Ramos (cell line): Measurements from ENCODE around the gene BPGM.

Experiments
- in situ Hi-C: fragments of 300-500 bp; cut with MboI; formaldehyde crosslinking; loops from one replicate; pipeline ENCODE4 v1.14.3; 2022; ENCODE audit warnings: low sequenced_read_pairs; ENCODE audit not compliant: unreplicated experiment

The BPGM gene

DNA sequence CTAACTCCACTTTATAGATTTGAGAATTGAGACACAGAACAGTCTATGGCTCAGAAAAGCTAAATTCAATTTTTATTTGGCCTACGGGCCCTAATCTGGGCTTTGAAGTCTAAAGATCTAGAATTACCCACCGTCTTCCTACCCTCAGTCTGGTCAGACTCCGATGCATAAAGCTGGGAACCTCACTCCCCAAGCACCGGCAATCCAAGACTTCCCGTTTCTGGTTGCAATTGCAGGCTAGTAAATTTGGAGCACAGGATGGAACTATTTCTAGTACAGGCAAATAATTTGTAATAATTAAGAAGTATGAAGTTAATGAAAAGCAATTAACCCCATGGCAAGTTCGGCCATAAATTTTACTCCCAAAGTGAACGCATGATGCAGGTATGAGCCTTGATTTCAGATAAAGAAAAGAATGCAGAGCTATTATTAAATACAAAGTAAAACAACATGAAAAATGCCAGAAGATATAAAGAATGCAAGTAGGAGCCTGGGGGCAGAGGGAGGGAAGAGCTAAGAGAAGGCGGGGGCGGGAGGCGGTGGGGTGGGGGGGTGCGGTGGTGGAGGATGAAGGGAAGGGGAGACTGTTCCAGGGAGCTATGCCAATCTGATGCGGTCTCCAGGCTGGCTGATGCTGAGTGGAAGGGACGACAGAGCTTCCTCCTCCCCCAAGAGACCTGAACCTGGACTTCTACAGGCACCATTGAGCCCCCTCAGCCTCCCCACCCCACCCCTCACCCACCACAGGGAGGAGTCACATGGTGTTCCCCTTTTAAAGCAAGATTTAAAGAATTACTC lies 45.1 kb downstream of the BPGM start:
- in situ Hi-C loops: no loop called here

DNA sequence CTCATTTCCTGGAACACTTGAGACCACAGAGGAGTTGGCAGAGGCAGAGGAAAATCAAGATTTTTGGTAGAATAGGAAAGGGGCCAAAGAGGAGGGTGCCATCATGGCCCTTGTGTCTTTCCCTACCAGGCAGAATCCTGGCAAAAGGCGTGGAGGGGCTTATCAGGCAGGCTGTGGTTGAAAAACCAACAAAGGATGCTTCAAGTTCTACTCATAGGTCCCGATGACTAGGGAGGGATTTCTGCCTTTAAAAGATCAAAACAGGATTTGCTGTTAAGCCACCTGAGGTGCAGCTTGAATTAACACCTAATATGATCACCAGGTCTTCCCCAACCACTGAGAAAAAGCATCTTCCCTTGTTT lies 45.7 kb downstream of the BPGM start:
- in situ Hi-C loops: no loop called here

DNA sequence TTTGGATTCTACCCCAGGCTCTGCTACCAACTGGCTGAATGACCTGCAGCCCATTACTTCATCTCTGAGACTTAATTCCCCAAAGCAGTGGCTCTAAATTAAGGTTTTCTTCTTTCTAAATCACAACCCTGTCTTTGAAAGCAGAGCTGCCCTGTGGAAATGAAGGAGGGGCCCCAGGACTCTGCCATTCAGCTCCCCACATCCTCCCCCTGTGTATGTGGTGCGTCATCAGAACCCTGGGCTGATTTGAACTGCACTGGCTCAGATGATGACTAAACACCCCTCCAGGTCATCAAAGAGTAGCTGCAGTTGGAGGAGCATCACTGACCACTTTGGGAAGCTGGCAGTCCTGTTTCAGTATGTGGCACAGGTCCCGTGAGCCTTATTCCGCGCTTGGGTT lies 46.6 kb downstream of the BPGM start:
- in situ Hi-C loops: no loop called here

DNA sequence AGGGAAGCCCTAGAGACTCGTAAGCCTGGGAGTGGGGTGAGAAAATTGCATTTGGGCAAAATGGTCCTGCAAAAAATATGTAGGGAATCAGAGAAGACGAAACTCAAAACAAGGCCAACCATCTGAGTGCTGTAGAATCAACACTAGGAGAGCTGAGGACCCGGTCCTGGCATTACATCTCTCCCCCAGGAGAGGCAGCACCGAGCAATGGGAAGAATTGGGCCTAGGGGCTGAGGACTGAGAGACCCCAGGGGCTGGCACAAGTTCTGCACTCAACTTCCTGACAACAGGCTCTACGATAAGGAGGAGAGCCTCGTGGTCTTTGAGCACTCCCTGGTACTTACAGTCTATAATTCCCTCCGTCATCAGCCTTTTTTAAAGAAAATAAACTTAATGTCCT lies 47.6 kb downstream of the BPGM start:
- in situ Hi-C loops: no loop called here

DNA sequence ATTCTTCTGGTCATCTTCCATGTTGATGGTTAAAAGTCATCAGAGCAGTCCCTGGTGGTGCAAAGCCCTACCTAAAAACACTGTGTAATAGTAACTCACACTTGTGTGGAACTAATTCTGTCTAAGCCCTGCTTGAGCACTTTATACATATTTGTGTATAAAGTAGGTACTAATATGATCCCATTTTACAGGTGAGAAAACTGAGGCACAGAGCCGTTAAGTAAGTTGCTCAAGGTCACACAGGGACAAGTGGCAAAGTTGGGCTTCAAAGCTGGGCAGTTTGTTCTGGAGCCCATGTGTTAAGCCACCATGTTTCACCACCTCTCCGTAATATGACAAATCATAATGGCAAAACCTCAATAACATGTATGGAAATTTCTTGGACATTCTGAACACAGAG lies 48.1 kb downstream of the BPGM start:
- in situ Hi-C loops: no loop called here

DNA sequence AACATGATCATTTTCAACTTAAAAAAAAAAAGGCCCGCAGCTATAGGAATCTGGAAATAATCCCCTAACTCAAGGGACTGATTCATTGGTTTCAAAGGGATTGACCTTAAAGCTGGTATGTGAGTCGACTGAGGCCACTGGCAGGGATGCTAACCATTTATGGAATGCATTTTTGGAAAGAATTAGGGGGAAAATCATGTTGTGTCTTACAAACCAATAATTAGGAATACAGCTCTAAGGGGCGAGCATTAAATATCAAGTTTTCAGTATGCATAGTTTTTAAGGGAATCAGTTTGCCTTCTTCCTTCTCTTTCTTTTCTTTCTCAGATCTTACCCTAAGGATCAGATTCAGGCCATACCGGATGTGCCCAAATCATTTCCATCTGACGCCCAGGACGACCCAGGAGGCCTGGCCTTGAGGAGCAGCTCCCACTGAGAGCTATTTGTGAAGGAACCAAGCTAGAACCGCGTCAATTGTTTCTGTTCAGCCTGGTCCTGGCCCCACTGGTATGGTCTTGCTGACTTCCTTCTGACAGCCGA lies 48.7 kb downstream of the BPGM start:
- in situ Hi-C loops: no loop called here

DNA sequence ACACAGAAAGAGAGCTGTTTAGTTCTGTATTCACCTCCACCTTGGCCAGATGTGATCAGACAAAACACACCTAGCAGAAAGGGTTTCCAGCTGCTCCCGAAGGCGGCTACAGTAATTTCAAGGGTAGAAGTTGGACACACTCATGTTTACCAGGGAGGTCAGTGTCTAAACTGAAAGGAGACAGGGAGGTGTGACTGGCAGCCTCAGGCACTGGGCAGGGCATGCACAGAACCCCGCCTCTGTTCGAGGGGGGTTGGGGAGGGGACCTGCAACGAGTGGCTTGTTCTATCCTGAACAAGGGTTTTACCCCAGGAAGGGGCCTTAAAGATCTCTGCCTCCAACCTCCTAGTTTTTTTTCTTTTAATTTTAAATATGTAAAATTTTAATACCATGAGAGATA lies 49.6 kb downstream of the BPGM start:
- in situ Hi-C loops: no loop called here

DNA sequence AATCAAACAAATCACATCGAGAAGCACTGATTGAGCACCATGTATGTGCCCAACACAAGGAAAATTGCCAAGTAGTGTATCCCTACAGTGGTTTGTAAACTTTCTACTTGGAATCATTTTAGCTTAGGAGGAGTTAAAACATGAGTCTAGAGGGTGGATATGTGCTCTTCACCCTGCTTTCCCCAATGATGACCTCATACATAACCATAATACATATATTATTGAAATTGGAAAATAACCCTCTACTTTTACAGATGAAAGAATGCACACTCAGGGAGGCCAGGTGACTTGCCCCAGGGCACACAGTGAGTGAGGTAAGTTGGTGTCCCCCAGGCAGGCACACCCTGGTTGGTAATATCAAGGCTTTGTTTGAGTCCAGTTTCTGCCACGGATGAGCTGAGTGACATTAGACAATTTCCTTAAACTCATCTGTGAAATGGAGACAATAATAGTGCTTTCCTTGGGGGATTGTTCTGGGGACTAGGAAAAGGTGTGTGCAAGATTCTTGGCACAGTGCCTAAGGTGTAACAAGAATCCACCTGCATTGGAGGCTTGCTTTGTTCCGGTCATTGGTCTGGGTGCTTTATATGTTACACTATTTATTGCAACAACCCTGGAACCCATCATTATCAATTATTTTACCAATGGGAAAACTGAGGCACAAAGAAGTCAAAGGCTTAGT lies 50.7 kb downstream of the BPGM start:
- in situ Hi-C loops: no loop called here

DNA sequence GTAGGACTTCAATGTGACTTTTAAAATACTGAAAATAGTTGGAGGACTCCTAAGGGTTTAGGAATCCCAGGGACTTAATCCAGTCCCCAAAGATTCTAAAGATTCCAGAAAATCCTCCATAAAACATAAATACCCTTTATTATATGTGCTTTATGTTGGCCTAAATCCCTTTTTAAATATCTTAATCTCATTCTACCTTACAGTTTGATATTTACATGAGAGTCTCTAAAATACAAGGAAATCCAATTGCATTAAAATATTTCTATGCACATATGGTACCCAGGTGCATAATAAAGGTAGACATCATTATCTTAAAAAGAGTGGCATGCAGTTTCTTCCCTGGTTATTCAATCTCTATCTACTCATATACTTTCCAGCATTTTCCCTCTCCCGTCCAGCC lies 51.8 kb downstream of the BPGM start:
- in situ Hi-C loops: no loop called here

DNA sequence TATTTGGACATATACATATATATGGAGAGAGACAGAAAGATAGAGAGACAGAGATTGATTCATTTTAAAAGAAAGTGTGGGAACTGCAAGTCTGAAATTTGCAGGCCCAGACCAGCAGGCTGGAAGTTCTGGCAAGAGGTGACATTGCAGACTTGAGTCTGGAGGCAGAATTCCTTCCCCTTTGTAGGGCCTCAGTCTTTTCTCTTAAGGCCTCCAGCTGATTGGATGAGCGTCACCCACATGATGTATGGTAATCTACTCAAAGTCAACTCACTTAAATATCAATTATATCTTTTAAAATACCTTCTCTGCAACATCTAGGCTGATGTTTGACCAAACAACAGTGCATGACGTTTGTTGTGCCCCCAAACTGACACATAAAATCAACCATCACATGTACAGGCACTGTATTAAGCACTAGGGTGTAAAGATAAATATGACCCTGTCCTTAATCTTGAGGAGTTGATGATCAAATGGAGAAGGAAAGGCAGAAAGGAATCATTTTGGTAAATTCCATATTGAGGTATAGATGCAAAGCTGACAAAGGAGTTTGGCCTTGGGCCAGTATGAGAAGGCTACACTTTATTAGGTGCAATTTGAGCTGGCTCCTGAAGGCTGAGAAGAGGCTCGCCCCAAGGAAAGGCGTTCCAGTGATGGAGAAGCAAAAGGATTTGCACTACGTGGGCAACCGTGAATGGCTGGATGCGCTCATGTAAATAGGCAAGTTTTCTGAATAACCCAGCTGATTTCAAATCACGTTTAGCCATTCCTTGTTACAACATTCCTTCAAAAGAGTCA lies 52.6 kb downstream of the BPGM start:
- in situ Hi-C loops: no loop called here

DNA sequence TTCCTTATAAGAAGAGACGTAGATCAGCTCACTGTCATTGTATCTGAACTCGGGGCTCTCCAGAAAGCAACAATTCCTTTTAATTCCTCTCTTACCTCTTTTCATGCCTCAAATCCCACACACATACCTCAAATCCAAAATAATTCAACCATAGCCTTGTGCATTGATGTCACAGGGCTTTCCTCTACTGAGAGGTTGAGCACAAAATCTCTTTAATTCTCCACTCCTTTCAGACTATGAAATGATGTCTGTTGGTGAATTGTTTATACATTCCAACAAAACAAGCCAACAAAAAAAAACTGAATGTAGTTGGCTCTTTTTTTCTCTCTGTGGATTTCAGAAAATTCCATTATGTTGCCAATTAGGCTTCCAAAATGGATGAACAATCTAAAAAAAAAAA lies 53.2 kb downstream of the BPGM start:
- in situ Hi-C loops: no loop called here

DNA sequence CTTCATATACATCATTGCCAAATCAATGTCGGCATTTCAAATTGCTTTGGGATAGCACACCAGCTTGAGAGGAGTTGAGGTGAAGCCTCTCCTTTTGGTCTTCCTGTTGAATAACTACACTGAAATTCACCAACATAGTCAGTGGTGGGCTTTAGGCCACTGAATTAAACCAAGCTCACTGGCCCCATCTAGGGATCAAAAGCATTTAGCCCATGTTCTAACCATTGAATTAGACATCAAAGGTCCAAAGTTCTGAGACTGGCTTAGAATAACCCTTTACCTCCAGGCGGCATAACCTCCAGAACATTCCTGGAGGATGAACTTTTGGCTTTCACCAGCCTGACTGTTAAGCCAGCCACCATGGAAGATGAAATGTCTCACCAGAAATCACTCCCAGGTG lies 54.6 kb downstream of the BPGM start:
- in situ Hi-C loops: no loop called here

DNA sequence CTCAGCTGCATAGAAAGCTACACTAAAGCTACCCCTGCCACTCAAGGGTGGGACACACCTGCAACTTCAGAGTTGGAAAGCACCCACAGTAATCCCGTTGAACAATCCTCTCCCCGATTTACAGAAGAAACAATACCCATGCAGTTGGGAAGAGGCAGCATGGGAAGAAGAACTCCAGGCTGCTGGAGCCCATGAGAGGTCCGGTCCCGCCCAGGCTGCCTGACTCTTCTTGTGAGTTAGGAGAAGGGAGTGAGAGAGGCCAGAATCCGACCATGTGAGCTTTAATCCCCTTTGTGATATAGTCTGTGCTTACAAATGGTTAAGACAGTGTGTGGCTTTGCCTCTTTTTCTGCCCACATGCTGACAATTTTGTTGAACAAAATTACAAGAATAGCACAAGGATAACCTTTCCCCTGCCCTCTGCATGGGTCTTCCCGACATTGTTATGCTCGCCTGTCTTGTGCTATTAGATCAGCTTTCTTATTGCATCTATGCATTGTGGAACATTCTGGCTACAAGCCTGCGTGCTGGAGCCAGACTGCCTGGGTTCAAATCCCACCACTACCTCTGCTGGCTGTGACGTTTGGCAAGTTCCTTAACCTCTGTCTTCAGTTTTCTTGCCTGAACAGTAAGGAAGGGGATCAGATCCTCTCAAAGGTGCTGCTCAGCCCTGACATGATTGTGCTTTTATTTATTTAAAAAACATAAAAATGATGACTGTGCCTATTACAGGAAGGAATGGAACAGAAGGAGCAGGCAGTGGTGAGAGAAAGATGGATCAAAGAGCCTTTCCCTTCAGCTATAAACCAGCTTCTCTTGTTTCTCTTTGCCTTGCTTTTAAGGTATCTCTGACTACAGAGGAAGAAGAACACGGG lies 56.0 kb downstream of the BPGM start:
- in situ Hi-C loops: no loop called here

DNA sequence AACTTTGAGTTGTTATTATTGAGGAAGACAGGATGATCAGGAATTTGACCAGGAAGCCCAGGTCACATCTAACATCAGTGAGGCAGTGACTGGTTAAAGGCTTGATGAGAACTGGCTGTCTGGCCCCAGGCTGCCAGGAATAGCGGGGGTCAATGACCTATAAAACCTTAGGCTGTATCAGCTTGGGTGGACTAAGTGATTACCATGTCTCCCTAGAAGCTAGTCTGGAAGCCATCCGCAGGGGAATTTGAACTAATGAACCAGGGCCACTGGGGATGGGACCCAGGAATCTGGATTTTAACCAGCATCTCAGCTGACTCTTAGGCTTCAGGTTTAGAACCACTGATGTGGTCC lies 56.6 kb downstream of the BPGM start:
- in situ Hi-C loops: no loop called here

DNA sequence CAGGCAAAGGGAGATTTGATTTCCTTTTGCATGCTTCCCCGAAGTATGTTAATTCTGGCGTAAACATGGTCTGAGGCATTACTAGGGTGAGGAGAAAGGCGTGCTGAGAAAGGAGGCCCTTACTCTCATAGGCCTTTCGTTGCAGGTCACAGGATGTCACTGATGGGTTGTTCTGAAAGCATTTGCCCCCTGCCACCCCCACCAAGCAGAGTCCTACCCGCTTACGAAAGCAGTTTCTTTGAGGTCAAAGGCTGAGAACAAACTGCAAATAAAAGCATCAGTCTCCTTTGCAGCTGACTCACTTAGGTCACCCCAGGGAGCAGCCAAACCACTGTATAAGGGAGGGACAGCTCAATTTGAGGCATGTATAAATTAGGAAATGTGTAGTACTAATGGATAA lies 57.1 kb downstream of the BPGM start:
- in situ Hi-C loops: no loop called here

DNA sequence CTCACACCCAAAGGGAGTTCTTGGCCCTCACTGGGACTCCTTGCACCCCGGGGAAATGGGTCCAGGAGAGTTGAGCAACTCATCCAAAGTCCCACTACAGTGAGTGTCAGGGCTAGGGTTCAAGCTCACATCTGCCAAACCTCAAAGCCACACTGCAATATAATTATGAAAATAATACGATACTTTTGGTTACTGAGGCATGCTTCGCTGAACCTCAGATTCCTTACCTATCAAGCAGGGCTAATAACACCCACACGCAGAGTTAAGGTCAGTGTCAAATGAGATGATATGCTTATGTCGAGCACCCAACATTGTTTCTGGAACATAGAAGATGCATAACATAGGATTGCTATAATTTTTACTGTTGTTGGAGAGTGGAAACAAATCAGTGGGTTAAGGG lies 58.2 kb downstream of the BPGM start:
- in situ Hi-C loops: no loop called here

DNA sequence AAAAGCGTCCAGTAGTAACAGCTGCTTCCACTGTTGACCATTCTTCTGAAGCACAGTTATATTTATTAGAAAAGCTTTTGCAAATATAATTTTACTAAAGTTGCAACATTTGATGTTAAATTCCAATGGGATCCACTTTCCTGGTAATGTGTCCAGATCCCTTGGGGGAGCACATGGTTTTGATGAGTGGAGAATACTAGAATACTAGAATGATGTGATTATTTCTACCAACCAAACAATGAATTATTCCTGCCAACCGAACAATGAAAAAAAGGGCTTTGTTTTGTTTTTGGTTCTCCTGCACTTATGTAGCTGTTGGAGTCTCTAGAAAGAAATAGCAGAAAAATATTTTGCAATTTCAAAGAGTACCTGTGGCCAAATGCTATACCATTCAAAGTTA lies 59.1 kb downstream of the BPGM start:
- in situ Hi-C loops: no loop called here

DNA sequence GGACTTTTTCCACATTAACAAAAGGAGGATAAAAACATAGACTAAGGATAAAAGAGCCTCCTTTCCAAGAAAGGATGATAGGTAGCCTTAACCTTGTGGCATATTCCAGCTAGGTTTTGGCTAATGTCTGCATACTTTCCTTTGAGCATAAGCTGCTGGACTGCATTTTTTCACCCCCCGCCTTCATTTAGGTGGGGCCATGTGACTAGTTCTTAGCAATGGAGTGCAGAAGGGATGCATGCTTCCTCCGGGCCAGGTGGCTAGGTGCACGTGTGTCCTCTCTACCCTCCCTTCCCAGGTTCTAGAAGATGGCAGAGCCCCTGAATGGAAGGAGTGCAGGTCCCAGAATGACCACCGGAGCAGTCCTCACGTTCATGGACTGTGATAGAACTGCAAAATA lies 59.8 kb downstream of the BPGM start:
- in situ Hi-C loops: no loop called here

DNA sequence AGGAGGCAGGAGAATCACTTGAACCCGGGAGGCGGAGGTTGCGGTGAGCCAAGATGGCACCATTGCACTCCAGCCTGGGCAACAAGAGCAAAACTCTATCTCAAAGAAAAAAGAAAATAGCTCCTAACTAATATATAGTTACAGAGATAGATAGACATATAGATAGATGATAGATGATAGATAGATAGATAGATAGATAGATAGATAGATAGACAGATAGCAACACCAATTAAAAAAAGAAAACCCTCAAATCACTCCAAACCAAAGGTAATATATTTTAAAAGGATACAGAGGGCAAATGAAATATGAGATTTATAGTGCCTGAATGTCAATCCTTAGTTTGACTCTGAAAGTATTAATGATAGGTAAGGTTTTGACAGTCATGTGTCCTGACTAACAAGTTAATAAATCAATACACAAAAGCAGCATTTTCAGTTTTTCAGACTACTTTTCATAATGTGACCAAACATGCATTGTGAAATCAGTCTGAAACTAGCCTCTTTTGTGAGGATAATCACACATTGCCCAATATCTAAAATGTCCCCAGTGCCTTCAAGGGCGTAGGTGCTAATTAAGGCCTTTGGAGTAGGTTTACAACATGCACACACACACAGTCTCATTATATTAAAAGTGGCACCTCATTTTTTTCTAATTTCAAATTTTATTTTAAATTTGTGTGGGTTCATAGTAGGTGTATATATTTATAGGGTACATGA lies 61.2 kb downstream of the BPGM start:
- in situ Hi-C loops: no loop called here

DNA sequence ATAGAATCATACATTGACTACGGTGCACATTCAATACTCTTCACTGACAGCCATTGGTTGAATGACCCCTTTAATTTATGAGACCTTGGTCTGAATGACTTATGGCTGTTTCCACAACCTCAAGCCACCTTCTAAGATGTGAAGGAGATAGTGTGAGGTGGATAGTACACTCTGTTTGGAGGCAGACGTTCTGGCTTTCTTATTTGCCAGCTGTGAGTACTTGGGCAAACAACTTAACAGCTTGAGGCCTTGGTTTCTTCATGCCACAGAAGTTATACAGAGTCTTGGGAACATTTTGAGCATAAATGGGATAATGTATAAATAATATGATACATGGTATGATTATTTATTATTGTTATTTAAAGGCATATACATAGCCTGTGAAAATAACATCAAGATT lies 62.0 kb downstream of the BPGM start:
- in situ Hi-C loops: no loop called here
